Ectodermal cell (in vitro differentiated cells): ENCODE data around the gene THAP9.
"Not testable (repeated sequence)": the region's sequence is repeated elsewhere in the genome, so short reads cannot be mapped to it uniquely, and the experiment has no call there.

Experiments
- H3K27ac ChIP-seq: 2 replicates; pipeline ENCODE4 v1.7.0; 2013; ENCODE audit warnings: mild to moderate bottlenecking, low read depth, low read length; ENCODE audit not compliant: insufficient read depth, poor library complexity, severe bottlenecking
- H3K27me3 ChIP-seq: 2 replicates; pipeline ENCODE4 v1.7.0; 2013; ENCODE audit warnings: mild to moderate bottlenecking, low read length; ENCODE audit not compliant: insufficient read depth, control insufficient read depth, poor library complexity, severe bottlenecking
- H3K36me3 ChIP-seq: one replicate; pipeline ENCODE4 v1.7.0; 2013; ENCODE audit warnings: low read length; ENCODE audit not compliant: control insufficient read depth, insufficient read depth
- H3K4me1 ChIP-seq: one replicate; pipeline ENCODE4 v1.7.0; 2013; ENCODE audit warnings: low read length; ENCODE audit not compliant: control insufficient read depth, insufficient read depth
- H3K4me3 ChIP-seq: 2 replicates; pipeline ENCODE4 v1.7.0; 2013; ENCODE audit warnings: low read depth, low read length, control low read depth; ENCODE audit not compliant: insufficient read depth
- H3K9me3 ChIP-seq: 2 replicates; pipeline ENCODE4 v1.7.0; 2013; ENCODE audit warnings: mild to moderate bottlenecking, low read length, moderate library complexity; ENCODE audit not compliant: control insufficient read depth
- WGBS, 2 experiments: methylation state at CpG; one replicate each; pipeline ENCODE4 v1.1.7; 2013; ENCODE audit warnings: missing lambda C conversion rate in 2 of 2; 5-methylcytosine and 5-hydroxymethylcytosine counted together

THAP9 gene

DNA sequence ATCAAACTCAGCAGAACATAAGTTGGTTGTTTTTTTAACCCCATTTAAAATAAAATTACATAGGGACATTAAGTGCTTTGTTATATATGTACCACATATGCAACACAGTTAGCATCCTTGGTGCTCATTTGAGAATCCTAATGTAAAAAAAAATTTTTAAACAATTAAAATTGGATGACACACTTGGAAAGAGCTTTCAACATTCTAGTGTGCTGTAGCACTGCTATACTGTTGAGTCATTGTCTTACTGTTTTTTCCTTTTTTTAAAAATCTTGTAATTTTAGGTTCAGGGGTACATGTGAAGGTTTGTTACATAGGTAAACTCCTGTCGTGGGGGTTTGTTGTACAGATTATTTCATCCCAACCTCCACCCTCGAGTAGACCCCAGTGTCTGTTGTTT, 12.8 kb downstream of the THAP9 start:
- H3K27ac ChIP-seq, result no peak overlapping the region
- no peaks in the 10 kb centered on the region for H3K27me3 ChIP-seq
- H3K4me1 ChIP-seq, result no peaks in the 10 kb centered on the region
- no peak overlapping the region for H3K4me3 ChIP-seq
- H3K36me3 ChIP-seq, result peaks cover 4% of the 10 kb centered on the region
- 50% methylated on average over 2 of the region's 2 CpGs; no CpG with 5 or more reads in 1 of the 2 experiments for WGBS, 2 experiments
- no peaks in the 10 kb centered on the region for H3K9me3 ChIP-seq

DNA sequence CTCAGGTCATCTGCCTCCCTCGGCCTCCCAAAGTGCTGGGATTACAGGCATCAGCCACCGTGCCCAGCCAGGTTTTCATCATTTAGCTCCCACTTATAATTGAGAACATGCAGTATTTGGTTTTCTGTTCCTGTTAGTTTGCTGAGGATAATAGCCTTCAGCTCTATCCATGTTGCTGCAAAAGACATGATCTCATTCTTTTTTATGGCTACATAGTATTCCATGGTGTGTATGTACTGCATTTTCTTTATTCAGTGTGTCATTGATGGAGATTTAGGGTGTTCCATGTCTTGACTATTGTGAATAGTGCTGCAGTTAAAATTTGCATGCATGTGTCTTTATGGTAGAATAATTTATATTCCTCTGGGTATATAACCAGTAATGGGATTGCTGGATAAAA, 13.4 kb downstream of the THAP9 start:
- H3K36me3 ChIP-seq, H3K9me3 ChIP-seq, H3K4me1 ChIP-seq, H3K4me3 ChIP-seq, H3K27ac ChIP-seq, H3K27me3 ChIP-seq: not testable (repeated sequence)
- WGBS, 2 experiments, result 89 to 100% methylated on average over 2 of the region's 2 CpGs

- H3K4me1 ChIP-seq, result no peaks in the 10 kb centered on the region
- no peaks in the 10 kb centered on the region for H3K27me3 ChIP-seq
- H3K27ac ChIP-seq, result no peak overlapping the region
- WGBS, 2 experiments, result 97 to 98% methylated on average over 7 of the region's 7 CpGs
- peaks cover 4% of the 10 kb centered on the region for H3K36me3 ChIP-seq
- H3K4me3 ChIP-seq, result no peak overlapping the region
- no peaks in the 10 kb centered on the region for H3K9me3 ChIP-seq
Measured at GRCh38 chr4:82918091-82918490, 17.6 kb downstream of the THAP9 start.

GRCh38 chr4:82919386-82919785, 18.9 kb downstream of the THAP9 start:
- no peaks in the 10 kb centered on the region for H3K9me3 ChIP-seq
- H3K4me1 ChIP-seq, result no peaks in the 10 kb centered on the region
- no peak overlapping the region for H3K4me3 ChIP-seq
- no peak overlapping the region for H3K27ac ChIP-seq
- 92 to 94% methylated on average over 2 of the region's 2 CpGs for WGBS, 2 experiments
- no peaks in the 10 kb centered on the region for H3K27me3 ChIP-seq
- H3K36me3 ChIP-seq, result peaks cover 4% of the 10 kb centered on the region

DNA sequence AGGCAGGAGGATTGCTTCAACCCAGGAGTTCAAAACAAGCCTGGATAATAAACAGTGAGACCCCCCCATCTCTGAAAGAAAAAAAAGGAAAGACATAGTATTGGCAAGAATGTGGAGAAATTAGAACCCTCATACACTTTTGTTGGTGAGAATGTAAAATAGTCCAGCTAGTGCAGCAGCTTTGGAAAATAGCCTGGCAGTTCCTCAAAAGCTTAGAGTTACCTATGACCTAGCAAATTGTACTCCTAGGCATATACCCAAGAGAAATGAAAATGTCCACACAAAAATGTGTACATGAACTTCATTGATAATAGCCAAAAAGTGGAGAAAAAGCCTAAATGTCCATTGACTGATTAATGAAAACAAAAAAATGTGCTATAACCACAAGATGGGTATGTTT, 21.3 kb downstream of the THAP9 start:
- Histone ChIP-seq H3K4me1 (no peaks in the 10 kb centered on the region), H3K9me3 (no peaks in the 10 kb centered on the region), H3K27ac (no peak overlapping the region), H3K36me3 (peaks cover 4% of the 10 kb centered on the region), H3K27me3 (no peaks in the 10 kb centered on the region), H3K4me3 (no peak overlapping the region)

DNA sequence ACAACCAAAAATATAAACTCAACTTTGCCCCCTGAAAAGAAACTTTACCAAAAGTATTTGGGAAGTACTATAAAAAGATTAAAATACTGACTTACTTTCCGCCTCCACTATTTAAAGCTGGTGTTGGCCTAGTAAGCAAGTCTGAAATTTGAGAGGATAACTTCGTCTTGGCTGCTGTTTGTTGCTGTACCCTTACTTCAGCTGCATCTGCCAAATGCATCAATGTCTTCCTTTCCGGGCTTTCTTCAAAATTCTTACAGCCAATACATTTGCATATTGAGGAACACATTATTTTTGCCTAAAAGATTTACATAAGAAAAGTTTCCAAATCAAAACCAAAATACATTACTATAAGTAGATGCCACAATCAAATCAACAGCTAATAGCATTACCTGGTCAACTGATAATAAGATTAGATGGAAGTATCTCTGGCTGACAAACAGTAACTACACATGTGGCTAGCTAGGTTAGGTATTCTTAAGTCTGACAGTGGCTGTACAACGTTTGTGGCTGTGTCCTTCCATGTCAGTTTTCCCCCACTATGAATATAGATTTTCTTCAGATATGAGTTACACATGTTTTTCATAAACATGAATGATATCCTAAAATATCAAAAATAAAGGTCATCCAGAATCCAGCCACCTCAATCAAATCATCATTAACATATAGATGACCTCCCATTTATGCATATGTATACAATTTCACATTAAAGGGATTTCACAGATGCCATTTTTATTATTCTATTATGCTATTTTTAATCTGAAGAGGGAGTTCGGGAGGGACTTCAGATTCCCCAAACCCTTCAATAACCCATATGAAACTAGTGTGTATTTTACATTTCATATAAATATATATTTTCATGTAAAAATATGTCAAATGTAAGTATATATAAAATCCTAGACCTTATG, 30.6 kb downstream of the THAP9 start:
- 88 to 98% methylated on average over 4 of the region's 5 CpGs for WGBS, 2 experiments
- H3K27me3 ChIP-seq, result no peaks in the 10 kb centered on the region
- no peak overlapping the region for H3K4me3 ChIP-seq
- no peaks in the 10 kb centered on the region for H3K4me1 ChIP-seq
- no peak overlapping the region for H3K27ac ChIP-seq
- peaks cover 6% of the 10 kb centered on the region for H3K36me3 ChIP-seq
- H3K9me3 ChIP-seq, result no peaks in the 10 kb centered on the region

DNA sequence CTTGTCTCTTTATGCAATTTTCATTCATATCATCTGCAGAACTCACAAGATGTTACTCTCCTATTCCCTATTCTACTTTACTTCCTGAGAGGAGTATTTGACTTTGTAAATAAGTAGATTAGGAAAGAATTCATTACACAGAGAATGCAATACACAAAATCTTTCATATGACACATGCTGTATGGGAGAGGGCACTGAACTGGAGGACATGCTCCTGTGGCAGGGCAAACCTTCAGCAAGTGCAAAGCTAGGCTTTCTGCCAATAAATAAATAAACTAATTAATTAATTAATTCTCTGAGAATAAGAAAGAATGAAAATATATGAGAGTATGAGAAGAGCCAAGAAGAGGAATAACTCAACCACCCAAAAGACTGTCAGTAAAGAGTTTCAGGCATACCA, 33.9 kb downstream of the THAP9 start:
- Histone ChIP-seq H3K9me3 (no peaks in the 10 kb centered on the region), H3K36me3 (peaks cover 8% of the 10 kb centered on the region), H3K27ac (no peak overlapping the region), H3K4me3 (no peak overlapping the region), H3K4me1 (no peaks in the 10 kb centered on the region), H3K27me3 (no peaks in the 10 kb centered on the region)

DNA sequence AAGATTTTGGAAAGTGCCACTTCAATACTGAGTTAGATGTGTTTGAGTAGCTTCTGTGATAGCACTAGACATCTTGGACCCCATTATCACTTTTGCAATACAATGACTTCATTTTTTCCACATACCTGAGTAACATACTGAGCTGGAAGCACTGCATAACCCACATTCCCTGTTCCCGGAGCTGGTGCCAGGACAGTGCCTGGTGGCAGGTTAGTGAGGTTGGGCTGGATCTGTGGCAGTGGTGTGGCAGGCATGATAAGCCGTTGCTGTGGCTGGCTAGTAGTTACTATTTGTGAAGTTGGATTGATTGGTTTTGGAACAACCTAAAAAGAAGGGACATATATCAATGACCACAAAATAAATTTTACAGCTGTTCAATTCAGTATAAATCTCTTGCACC, 38.9 kb downstream of the THAP9 start:
- Histone ChIP-seq H3K36me3 (peaks cover 3% of the 10 kb centered on the region), H3K4me1 (no peaks in the 10 kb centered on the region)

GRCh38 chr4:82947498-82947897, 47.0 kb downstream of the THAP9 start:
- Histone ChIP-seq H3K4me1 (no peaks in the 10 kb centered on the region), H3K36me3 (no peaks in the 10 kb centered on the region), H3K4me3 (no peak overlapping the region), H3K27me3 (no peaks in the 10 kb centered on the region), H3K27ac (no peak overlapping the region), H3K9me3 (no peaks in the 10 kb centered on the region)

More for the DNA sequence above, 38.9 kb downstream of the THAP9 start:
- Histone ChIP-seq H3K4me3 (no peak overlapping the region), H3K27me3 (no peaks in the 10 kb centered on the region), H3K27ac (no peak overlapping the region), H3K9me3 (no peaks in the 10 kb centered on the region)
- WGBS, 2 experiments, result 82 to 94% methylated on average over 2 of the region's 2 CpGs

- H3K27me3 ChIP-seq, result no peaks in the 10 kb centered on the region
- no peaks in the 10 kb centered on the region for H3K36me3 ChIP-seq
- no peak overlapping the region for H3K4me3 ChIP-seq
- H3K9me3 ChIP-seq, result no peaks in the 10 kb centered on the region
- WGBS, 2 experiments, result 75 to 100% methylated on average over 1 of the region's 1 CpG
- no peak overlapping the region for H3K27ac ChIP-seq
- H3K4me1 ChIP-seq, result no peaks in the 10 kb centered on the region
Measured at GRCh38 chr4:82948647-82949204, 48.2 kb downstream of the THAP9 start.
